Smooth muscle cell of the brain vasculature (primary cell): ENCODE data around the gene ARHGDIG.

Experiments
- DNase-seq: peaks from one replicate; pipeline ENCODE4 v3.0.0-alpha.2; 2012; ENCODE audit warnings: low read depth, low spot score

The ARHGDIG gene

DNA sequence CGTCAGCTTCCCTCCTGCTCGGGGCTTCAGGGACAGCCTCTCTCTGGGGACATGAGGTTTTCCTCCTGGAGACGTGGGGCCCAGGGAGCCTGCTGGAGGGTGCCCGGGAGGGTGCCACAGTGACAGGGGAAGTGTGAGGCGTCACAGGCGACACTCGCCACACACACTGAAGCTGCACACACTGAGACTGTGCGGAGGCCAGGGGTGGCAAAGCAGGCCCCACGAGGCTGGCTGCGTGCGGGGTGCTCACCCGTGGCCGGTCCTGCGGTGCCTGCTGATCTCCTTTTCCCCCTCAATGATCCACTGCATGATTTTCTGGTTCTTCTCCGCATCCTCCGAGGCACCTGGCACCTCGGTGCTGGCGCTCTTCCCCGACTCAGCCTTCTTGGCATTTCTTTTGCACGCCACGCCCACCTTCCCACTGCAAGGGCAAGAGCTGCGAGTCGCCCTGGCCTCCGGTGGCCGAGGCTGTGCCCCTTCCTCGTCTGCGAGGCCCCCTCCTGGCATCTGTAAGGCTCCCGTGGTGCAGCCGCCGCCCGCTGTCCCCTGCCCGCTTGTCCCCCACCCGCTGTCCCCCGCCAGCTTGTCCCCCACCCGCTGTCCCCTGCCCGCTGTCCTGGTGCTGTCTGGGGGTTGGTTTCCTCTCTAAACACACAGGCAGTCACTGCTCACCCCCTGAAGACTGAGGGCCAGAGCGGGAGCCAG, 16.6 kb downstream of the ARHGDIG start:
- no peak for DNase-seq

- DNase-seq = no peak
These were observed 17.4 kb downstream of the ARHGDIG start for GRCh38 chr16:297832-298231.

DNA sequence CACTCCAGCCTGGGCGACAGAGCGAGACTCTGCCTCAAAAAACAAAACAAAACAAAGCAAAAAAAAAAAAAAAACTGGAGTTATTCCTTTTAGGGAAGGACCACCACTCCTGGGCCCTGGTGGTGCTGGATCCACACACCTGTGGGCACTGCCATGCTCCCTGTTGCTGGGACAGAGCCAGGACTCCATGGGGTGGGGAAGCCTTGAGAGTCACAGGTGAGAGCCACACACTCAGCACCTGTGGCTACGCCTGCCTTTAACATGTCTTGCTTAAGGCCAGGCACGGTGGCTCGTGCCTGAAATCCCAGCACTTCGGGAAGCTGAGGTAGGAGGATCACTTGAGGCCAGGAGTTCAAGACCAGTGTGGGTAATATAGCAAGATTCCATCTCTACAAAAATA, 20.8 kb downstream of the ARHGDIG start:
- no peak for DNase-seq

DNA sequence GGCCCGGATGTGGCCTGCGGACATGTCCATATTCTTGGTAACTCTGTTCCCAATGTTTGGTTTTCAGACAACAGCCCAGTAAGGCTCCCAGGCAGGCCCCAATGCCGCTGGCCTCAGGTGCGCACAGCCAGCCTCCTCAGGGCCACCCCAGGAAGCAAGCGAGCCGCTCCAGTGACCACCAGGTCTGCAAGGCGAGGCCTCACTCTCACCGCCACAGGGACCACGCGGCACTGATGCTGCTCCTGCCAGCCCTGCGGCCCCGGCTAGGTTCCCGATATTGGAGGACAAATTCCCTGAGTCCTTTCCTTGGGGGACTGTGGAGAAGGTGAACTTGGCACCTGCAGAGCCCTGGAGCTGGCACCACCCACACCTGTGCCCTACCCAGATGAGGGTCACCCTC, 21.6 kb downstream of the ARHGDIG start:
- DNase-seq = no peak

DNA sequence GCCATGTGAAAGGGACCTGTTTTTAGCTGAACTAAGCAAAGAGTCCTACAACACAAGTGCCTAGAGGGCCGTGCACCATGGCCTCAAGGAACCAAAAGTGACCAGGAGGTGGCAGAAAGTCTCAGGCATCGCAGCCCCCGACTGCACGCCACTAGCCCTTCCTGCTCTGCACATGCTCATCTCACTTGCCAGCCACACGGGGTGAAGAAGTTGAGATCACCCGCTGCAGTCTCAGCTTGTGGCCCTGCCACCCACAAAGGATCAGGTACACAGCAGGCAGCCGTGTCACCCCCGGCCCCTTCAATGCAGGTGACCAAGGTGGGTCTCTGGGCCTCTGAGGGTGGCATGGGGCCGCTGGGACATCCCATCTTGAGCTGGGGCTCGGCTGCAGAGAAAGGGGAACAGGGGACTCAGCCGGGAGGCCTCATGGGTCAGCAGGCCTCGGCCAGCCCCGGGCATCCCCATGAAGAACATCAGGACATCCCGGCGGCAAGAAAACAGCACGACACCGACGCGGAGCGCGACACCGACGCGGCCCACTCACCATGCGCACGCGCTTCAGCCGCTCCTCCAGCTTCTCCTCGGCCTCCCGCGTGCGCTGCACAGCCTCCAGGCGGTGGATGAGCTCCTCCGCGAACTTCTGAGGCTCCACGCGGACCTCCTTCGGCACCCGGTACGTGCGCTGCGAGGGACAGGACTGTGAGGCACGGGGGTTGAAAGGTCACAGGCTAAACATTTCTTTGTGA, 23.5 kb downstream of the ARHGDIG start:
- no peak for DNase-seq

- no peak for DNase-seq
These were observed 25.7 kb downstream of the ARHGDIG start for GRCh38 chr16:305916-306626.

DNA sequence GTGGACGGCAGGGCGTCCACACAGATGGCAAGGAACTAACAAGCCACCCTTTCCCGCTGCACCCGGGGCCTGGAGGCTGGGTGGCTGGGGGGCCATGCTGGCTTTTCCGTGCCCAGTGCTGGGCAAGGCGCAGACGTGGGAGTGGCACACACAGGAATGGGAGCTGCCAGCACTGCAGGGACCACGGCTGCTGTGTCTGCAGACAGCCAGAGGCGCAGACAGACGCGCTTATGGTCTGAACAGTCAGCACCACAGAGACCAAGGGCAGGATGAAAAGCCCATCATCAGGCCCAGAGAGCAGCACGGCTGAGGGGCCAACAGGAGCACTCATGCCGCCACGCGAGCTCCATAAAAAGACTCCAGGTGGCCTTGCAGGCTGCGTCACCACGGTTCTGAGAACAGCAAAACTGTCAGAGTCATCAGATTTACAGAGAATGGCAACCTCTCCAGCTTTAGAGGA, 26.6 kb downstream of the ARHGDIG start:
- DNase-seq = no peak

GRCh38 chr16:307691-308312, 27.4 kb downstream of the ARHGDIG start:
- DNase-seq = no peak

GRCh38 chr16:309476-309875, 29.1 kb downstream of the ARHGDIG start:
- no peak for DNase-seq

- DNase-seq = no peak
These were observed 31.3 kb downstream of the ARHGDIG start for GRCh38 chr16:311725-312124.

DNA sequence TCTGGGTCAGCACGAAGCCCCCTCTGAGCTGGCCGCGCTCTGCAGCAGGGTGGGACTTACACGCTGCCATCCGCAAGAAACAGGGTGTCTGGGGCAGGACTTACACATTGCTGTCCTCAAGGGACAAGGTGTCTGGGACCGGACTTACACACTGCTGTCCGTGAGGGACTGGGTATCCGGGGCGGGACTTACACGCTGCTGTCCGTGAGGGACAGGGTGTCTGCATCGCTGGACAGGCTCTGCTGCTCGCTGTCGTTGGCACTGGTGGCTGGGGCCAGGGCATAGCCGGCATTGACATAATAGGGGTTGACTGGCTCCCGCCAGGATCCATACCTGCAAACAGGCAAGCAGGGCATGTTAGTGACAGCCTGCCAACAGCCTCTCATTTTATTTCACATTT, 34.0 kb downstream of the ARHGDIG start:
- DNase-seq = no peak

- no peak for DNase-seq
These were observed 34.5 kb downstream of the ARHGDIG start for GRCh38 chr16:314795-315299.

DNA sequence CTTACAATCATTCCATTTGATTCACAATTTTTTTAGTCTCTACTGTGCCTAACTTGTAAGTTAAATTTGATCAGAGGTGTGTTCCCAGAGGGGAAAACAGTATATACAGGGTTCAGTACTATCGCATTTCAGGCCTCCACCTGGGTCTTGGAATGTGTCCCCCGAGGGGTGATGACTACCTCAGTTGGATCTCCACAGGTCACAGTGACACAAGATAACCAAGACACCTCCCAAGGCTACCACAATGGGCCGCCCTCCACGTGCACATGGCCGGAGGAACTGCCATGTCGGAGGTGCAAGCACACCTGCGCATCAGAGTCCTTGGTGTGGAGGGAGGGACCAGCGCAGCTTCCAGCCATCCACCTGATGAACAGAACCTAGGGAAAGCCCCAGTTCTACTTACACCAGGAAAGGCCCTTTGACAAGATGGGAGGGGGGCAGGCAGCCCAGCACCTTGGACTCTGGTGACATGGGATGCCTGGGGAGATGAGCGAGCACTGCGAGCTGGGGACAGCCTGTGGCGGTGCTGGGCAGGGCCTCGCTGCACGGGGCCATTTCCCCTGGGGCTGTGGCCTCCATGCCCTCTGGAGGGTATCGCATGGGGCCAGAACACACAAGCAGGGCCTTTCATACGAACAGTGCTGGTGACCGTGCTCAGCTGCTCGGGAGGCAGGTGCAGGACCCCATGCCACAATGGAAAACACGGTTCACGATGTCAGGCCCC, 36.5 kb downstream of the ARHGDIG start:
- no peak for DNase-seq

GRCh38 chr16:317583-317982, 37.2 kb downstream of the ARHGDIG start:
- no peak for DNase-seq

- no peak for DNase-seq
These were observed 38.2 kb downstream of the ARHGDIG start for GRCh38 chr16:318628-319027.

- DNase-seq = no peak
These were observed 39.8 kb downstream of the ARHGDIG start for GRCh38 chr16:320206-320605.

DNA sequence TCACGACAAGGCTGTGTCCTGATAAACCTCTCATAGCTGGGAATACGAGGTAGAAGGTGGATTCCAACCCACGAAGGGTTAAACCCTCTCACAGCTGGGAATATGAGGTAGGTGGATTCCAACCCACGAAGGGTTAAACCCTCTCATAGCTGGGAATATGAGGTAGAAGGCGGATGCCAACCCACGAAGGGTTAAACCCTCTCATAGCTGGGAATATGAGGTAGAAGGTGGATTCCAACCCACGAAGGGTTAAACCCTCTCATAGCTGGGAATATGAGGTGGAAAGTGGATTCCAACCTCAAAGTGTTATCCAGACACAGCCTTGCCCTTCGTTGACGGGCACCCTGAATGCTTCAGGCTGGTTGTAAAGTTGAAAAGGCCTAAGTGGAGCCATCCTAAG, 41.1 kb downstream of the ARHGDIG start:
- DNase-seq = no peak

DNA sequence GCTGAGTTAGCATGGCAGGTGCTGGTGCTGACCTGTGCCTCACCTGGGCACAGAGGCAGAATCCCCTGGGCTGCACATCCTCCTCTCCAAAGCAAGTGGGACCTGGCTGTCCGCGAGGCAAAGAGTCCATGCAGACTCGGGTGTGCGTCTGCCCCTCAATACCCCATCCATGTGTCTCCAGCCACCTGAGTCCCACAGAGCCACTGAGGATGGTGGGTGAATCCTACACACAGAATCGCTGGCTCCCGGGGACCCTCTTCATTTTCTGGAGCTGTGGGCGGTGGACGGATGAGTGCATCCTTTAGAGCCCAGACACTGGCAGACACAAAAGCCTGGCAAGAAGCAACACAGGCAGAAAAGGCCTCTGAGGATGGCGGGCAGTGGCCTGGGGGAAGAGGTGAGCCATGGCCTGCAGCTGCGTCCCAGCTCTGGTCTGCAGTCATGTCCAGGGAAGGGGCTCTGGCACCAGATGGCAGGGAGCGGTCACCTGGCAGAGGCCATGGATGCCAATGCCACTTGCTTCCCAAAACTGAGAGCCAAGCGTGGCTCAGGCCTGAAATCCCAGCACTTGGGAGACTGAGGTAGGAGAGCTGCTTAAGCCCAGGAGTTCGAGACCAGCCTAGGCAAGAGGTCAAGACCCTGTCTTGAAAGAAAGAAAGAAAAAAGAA, 42.2 kb downstream of the ARHGDIG start:
- DNase-seq = no peak

GRCh38 chr16:324201-324450, 43.7 kb downstream of the ARHGDIG start:
- no peak for DNase-seq

DNA sequence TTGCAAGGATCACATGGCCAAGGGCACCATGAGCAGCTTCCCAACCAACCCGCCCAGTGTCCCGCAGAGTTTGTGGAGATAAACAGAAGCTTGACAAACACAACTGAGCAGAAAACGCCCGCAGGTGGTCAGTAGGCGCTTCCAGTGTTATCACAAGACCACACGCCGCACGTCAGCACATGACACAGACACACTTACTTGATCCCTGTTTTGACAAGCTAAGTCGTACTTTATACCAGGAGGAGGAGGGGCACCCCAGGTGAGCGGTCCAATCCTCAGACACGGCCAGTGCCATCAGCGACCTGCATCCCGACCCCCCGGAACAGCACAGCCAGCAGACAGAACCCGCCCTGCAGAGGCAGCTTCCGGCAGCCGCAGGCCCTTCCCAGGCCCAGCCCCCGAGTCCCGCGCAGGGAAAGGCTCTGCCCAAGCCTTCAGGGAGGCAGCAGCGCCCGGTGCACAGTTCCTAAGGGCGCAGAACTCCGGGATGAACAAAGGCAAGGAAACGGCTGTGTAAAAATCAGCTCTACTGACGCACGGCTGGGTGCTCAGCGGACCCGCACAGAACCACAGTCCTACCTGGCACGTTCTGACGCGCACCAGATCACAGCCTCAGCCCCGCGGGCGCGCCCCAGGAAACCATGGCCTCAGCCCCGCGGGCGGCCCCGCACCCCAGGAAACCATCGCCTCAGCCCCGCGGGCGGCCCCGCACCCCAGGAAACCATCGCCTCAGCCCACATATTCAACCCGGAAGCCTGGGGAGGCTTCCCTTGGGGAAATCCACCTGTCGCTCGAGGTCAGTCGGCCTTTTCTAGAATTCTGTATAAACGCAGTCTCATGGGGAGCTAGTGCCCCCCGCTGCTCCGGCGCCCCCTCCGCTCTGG, 44.3 kb downstream of the ARHGDIG start:
- DNase-seq = no peak
